Islet of Langerhans (tissue), 1 donor: ENCODE results near the gene PCDHB11.
"Not testable (repeated sequence)": the region's sequence is repeated elsewhere in the genome, so short reads cannot be mapped to it uniquely, and the experiment has no call there.

Experiments used
- FAIRE-seq: peaks from one replicate; lab custom pipeline; 2011; peaks lifted over from hg19 to GRCh38; lab: Jason Lieb, UNC

The PCDHB11 gene

DNA sequence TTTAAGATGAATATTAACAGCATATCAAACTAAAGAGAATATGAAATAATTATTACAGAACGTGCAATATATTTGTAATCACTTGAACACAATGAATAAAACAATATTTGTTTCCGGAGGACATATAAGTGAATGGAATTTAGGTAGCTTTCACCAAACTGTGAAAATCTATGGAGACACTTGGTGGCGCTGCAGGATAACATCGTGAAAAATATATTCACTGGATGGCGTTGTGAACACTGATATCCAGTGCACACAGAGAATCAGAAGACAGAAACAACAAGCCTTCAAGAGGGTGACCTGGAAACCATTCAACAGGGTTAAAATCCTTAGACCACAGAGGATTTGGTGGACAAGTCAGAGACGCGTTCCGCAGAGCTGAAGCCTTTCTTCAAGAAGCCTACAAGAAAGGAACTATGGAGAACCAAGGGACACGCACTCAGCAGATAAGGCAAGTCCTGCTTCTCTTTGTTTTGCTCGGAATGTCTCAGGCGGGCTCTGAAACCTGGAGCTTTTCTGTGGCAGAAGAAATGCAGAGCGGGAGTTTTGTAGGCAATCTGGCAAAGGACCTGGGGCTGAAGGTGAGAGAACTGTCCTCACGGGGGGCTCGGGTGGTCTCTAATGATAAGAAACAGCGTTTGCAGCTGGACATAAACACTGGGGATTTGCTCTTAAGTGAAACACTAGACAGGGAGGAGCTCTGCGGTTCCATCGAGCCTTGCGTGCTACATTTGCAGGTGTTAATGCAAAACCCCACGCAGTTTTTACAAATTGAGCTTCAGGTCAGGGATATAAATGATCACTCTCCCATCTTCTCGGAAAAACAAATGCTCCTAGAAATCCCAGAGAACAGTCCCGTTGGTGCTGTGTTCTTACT, at the start of gene PCDHB11:
Gene PCDHB11 (plus strand): TSS at position 269 of the 877 bp plus-strand sequence. CDS start 148 bp downstream, at position 417.
- no peak for FAIRE-seq

DNA sequence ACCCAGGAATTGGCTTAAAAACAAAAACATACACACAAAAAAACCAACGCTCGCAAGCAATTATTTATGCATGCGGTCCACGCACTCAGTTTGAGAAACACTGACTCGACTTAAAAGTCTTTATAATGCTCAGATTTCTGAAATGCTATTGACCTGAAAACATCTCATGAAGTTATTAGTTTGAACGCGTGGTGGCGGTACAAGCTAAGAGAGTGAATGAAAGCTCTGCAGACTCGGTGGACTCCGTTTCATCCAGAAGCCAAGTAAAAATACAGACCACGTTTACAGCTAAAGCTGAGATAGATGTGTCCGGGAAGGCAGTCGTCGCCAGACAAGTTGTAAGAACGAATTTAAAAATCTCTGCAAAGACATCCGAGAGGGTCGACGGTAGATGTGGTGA, 49.6 kb upstream of the PCDHB11 start, which contains the start of gene PCDHB6:
Gene PCDHB6 (plus strand): TSS at position 246 of the 400 bp plus-strand sequence. CDS start 201 bp downstream, outside the sequence.
- no peak for FAIRE-seq

- no peak for FAIRE-seq
Measured at GRCh38 chr5:141150224-141150992, 49.0 kb upstream of the PCDHB11 start.

- no peak for FAIRE-seq
Measured at GRCh38 chr5:141150993-141151325, 48.5 kb upstream of the PCDHB11 start.

DNA sequence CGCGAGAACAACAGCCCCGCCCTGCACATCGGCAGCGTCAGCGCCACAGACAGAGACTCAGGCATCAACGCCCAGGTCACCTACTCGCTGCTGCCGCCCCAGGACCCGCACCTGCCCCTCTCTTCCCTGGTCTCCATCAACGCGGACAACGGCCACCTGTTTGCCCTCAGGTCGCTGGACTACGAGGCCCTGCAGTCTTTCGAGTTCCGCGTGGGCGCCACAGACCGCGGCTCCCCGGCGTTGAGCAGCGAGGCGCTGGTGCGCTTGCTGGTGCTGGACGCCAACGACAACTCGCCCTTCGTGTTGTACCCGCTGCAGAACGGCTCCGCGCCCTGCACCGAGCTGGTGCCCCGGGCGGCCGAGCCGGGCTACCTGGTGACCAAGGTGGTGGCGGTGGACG, 47.8 kb upstream of the PCDHB11 start:
- not testable (repeated sequence) for FAIRE-seq

GRCh38 chr5:141152096-141152495, 47.3 kb upstream of the PCDHB11 start:
- FAIRE-seq = not testable (repeated sequence)

GRCh38 chr5:141155540-141156374, 43.7 kb upstream of the PCDHB11 start:
- no peak for FAIRE-seq

GRCh38 chr5:141157356-141157755, 42.1 kb upstream of the PCDHB11 start:
- FAIRE-seq = not testable (repeated sequence)

DNA sequence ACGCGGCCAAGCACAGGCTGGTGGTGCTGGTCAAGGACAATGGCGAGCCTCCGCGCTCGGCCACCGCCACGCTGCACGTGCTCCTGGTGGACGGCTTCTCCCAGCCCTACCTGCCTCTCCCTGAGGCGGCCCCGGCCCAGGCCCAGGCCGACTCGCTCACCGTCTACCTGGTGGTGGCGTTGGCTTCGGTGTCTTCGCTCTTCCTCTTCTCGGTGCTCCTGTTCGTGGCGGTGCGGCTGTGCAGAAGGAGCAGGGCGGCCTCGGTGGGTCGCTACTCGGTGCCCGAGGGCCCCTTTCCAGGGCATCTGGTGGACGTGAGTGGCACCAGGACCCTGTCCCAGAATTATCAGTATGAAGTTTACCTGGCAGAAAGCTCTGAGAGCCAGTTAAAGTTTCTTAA, 41.5 kb upstream of the PCDHB11 start:
- not testable (repeated sequence) for FAIRE-seq

GRCh38 chr5:141172381-141173204, 26.8 kb upstream of the PCDHB11 start, which contains the start of gene PCDHB7:
TSS of gene PCDHB7 (plus strand) at chr5:141172644. CDS start at chr5:141172836, 192 bp downstream.
- FAIRE-seq = no peak

GRCh38 chr5:141174291-141175104, 24.9 kb upstream of the PCDHB11 start:
- FAIRE-seq = not testable (repeated sequence)

GRCh38 chr5:141175933-141176332, 23.5 kb upstream of the PCDHB11 start:
- FAIRE-seq = peak; percentile 98

DNA sequence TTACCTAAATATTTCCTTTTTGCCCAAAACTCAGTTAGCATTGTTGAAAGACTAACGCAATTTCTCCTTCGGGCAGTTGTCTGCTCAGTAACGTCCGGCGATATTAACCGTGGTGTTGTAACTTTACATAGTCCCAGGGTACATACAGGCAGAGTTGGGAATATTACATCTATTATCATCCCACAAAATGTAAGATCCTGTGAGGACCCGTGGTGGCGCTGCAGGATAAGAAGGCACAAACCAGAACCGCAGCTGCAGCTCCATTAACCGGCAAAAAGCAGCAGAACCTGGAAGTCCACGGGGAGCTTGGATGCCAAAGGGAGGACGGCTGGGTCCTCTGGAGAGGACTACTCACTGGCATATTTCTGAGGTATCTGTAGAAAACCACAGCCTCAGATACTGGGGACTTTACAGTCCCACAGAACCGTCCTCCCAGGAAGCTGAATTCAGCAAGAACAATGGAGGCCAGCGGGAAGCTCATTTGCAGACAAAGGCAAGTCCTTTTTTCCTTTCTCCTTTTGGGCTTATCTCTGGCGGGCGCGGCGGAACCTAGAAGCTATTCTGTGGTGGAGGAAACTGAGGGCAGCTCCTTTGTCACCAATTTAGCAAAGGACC, 21.7 kb upstream of the PCDHB11 start, which contains the start of gene PCDHB8:
Gene PCDHB8 (plus strand): TSS at position 214 of the 615 bp plus-strand sequence. CDS start 245 bp downstream, at position 459.
- FAIRE-seq = not testable (repeated sequence)

- not testable (repeated sequence) for FAIRE-seq
Measured at GRCh38 chr5:141179371-141179770, 20.1 kb upstream of the PCDHB11 start.

DNA sequence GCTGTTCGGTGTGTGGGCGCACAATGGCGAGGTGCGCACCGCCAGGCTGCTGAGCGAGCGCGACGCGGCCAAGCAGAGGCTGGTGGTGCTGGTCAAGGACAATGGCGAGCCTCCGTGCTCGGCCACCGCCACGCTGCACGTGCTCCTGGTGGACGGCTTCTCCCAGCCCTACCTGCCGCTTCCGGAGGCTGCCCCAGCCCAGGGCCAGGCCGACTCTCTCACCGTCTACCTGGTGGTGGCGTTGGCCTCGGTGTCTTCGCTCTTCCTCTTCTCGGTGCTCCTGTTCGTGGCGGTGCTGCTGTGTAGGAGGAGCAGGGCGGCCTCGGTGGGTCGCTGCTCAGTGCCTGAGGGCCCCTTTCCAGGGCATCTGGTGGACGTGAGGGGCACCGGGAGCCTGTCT, 19.6 kb upstream of the PCDHB11 start:
- FAIRE-seq = not testable (repeated sequence)

GRCh38 chr5:141180313-141180712, 19.1 kb upstream of the PCDHB11 start:
- FAIRE-seq = no peak

DNA sequence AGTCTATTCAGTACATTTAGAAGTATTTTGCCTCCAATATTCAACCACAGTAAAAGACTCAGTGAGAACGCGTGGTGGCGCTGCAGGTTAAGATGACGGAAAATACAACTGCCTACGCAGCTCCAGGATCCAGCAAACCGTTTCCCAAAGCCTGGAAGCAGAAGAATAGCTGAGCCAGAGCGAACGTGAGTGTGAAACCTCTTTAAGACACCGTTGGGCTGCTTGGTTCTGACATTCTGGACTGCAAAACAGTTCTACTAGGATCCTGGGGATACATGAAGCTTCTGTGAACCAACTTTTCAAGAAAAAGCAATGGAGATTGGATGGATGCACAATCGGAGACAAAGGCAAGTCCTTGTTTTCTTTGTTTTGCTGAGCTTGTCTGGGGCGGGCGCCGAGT, 17.2 kb upstream of the PCDHB11 start, which contains the start of gene PCDHB16:
Gene PCDHB16 (plus strand): TSS at position 140 of the 400 bp plus-strand sequence. CDS start 173 bp downstream, at position 313.
- no peak for FAIRE-seq

DNA sequence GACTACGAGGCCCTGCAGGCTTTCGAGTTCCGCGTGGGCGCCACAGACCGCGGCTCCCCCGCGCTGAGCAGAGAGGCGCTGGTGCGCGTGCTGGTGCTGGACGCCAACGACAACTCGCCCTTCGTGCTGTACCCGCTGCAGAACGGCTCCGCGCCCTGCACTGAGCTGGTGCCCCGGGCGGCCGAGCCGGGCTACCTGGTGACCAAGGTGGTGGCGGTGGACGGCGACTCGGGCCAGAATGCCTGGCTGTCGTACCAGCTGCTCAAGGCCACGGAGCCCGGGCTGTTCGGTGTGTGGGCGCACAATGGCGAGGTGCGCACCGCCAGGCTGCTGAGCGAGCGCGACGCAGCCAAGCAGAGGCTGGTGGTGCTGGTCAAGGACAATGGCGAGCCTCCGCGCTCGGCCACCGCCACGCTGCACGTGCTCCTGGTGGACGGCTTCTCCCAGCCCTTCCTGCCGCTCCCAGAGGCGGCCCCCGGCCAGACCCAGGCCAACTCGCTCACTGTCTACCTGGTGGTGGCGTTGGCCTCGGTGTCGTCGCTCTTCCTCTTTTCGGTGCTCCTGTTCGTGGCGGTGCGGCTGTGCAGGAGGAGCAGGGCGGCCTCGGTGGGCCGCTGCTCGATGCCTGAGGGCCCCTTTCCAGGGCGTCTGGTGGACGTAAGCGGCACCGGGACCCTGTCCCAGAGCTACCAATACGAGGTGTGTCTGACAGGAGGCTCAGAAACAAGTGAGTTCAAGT, 15.1 kb upstream of the PCDHB11 start:
- not testable (repeated sequence) for FAIRE-seq
